ENCODE results near the gene AUH.
"Not testable (repeated sequence)": the region's sequence is repeated elsewhere in the genome, so short reads cannot be mapped to it uniquely, and the experiment has no call there.

AUH gene

DNA sequence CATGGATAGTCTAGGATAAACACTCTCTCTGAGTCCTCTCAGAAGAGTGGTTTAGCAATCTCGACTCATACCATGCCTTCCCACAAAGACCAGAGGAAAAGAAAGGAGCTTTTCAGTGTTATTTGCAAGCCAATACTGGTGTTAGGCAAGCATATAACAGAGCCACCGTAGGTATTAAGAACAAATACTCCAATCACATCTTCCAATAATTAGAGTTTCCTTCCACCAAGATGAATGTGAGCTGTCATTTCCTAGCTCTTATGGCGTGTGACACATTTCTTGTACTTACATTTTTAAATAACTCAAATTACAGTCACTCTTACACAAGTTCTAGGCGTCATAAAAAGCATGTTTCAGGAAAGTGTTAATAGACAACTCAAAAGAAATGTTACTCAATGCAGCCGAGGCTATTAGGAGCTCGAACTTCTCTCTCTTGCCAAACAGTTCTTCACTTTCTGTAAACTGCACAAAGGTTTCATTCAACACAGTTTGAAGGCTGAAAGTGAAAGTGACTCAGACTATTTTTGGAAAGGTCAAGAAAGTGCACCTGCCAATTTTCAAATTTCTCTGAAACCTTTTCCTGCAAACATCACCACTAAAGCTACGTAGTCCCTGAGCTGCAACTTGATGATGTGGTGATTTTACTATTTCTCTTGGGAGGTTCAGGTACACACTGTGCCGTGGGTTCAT lies 153.8 kb downstream of the AUH start:
- DNase-seq (ENCODE audit: low read depth): peak; percentile 55

- no peak for DNase-seq (ENCODE audit: low read depth)
Measured at GRCh38 chr9:91207397-91207728, 154.4 kb downstream of the AUH start.

GRCh38 chr9:91206806-91207205 lies 154.9 kb downstream of the AUH start:
- DNase-seq (ENCODE audit: low read depth): no peak

DNA sequence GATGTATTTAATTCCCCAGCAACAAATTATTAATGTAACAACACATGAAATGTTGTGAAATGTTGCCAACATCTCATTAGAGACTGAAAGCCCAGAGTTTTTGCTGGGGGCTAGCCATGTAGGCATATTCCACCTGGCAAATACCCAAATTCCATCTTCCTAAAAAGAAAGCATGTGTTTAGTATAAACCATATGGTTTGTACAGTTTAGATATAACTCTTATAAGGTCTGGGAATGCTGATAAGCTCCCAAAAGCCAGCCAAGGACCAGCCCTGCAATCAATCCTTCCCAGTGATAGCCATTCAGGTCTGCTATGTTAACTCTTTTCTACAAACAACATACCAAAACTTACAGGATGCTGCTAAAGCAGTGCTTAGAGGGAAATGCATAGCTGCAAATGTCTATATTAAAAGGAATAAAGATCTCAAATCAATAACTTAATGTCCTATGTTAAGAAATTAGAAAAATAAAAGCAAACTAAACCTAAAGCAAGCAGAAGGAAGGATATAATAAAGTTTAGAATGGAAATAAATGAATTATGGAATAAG lies 158.9 kb downstream of the AUH start:
- no peak for DNase-seq (ENCODE audit: low read depth)

GRCh38 chr9:91200692-91201336 lies 160.9 kb downstream of the AUH start:
- DNase-seq (ENCODE audit: low read depth): no peak

DNA sequence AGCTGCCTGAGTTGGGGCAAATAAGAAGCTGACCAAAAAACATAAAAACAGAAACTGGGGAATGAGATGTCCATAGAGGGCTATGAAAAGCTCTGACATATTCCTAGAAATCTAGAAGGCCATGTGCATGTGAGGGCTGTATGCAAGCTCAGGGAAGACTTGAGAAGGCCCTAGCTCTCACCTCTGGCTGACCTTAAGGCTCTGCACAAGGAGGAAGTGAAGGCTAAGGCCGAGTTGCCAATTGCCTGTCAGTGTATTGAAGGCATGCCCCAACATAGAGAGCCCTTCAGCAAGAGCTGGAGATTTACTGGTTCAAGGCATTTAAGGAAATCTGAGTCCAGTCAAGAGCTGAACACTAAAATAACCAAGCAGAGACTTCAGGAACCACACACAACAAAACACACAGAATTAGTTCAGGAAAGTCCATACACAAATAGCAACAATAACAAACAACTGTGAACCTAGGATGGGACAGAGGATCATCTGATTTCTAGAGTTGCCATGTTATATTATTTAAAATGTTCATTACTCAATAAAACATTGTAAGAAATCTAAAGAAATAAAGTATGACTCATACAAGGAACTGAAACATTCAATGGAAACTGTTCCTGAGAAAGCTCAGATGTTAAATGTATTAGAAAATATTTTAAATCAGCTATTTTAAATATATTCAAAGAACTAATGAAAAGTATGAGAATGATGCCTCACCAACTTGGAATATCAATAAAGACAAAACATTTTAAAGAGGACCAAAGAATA lies 161.8 kb downstream of the AUH start:
- no peak for DNase-seq (ENCODE audit: low read depth)

DNA sequence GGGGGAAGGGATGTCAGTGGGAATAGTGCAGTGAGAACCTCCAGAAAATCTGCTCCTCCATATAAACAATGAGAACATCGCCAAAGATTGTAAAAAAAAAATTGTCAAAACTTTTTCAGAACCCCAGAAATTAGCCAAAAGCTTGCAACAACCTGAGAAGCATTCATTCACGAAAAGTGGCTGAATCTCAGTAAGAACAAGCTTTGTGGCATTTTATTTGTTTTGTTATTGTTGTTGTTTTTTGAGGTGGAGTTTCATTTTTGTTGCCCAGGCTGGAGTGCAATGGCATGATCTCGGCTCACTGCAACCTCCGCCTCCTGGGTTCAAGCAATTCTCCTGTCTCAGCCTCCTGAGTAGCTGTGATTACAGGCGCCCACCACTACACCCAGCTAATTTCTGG lies 162.8 kb downstream of the AUH start:
- DNase-seq (ENCODE audit: low read depth): not testable (repeated sequence)

DNA sequence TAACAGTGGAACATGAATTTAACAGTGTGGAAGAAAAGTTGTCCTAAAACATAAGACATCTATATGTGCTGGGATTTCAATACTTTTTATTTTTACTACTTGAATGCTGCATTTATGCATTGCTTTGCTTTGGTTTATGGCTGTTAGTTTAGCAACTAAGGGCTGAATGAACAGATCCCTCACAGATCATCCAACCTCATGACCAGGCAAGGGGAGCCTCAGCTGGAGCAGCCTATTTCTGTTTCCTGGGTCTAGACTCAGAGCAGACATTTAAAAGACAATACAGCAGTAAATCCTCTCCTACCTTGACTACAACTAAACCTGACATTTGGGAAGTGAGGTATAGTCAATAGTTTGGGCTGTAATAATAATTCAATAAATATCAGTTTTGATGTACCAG lies 163.3 kb downstream of the AUH start:
- no peak for DNase-seq (ENCODE audit: low read depth)

- DNase-seq (ENCODE audit: low read depth): peak; percentile 96
Measured at GRCh38 chr9:91197232-91198181, 164.2 kb downstream of the AUH start.

GRCh38 chr9:91196103-91196950 lies 165.4 kb downstream of the AUH start:
- DNase-seq (ENCODE audit: low read depth): no peak

GRCh38 chr9:91195372-91196012 lies 166.2 kb downstream of the AUH start:
- DNase-seq (ENCODE audit: low read depth): no peak

DNA sequence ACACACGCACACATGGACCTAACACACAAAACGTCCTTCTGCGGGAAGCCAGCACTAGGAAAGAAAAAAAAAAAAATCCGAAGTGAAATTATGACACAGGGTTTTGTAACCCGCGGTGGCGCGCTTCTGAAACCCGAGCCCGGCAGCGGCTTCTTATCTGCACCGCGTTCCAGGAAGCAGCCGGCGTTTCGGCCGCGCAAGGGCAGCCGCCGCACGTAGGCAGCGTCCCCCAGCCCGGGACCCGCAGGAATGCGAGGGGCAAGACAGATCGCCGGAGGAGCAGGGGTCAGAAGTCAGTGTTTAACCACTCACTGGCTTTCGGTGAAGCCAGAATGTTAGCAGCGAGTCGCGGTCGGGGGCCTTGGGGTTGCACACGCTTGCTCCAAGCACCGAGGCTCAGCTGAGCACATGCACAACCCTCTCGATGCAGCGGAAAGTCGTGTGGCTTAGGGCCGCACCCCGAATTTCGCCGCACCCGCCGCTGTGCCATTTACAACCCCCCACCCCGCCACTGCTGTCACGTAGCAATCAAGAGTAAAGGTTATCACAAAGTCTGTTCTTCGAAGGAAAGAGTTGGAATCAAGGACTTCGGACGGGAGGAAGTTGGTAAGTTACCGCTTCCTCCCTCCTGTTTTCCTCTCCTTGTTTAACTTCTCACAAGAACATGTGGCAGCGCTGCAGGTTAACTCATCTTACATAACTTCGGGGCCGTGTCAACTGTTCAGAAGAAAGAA lies 167.9 kb downstream of the AUH start:
- peak; percentile 58 for DNase-seq (ENCODE audit: low read depth)

GRCh38 chr9:91193087-91193657 lies 168.5 kb downstream of the AUH start:
- peak; percentile 96 for DNase-seq (ENCODE audit: low read depth)

GRCh38 chr9:91192381-91193086 lies 169.2 kb downstream of the AUH start:
- no peak for DNase-seq (ENCODE audit: low read depth)

DNA sequence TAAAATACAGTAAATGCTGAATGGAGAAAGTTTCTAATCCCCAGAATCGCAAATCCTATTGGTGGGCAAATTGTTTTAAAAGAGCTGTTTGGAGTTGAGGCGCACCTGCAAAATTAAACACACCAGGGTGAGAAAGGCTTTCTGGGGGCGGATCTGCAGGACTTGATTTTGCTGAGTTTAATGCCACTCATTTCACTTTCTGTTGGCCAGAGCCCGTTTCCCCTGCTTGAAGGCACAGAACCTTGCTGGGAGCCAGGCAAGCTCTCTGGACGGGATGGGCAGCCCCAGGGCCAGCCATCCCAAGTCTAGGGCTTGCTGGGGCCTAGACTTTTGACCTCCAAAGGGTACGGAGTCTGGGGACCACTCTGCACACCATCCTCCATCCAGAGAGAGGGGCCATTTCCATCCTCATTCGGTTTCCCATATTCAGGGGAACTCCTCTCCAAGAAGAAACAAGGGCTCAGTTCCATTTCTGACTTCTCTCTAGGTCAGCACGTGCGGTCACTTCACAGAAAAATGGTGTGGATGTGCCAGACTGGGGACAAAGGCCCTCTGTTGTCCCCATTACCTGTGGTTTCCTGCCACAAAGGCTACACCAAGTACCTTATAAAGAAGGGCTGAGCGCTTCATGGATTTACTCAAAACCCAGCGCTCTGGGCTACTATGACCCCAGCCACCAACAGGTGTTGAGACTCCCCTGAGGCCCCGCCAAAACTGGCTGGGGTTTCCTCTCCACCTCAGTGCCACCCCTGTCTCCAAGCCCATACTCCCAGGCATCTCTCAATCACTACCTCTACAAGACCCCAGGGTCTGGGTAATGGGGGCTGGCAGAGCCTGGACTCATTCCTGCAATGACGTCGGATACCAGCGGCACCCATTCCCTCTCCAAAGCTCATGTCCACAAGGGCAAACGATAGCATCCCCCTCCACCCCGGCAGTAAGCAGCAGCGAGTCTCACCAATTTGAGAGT lies 170.0 kb downstream of the AUH start:
- no peak for DNase-seq (ENCODE audit: low read depth)

- no peak for DNase-seq (ENCODE audit: low read depth)
Measured at GRCh38 chr9:91190062-91190461, 171.7 kb downstream of the AUH start.

Measured in GM04503 (cell line).